Gastrocnemius medialis (tissue), 4 donors: ENCODE measurements around the gene GPRASP3. TPM values are rescaled to one million over a fixed set of nuclear protein-coding genes. Genes with fewer than 3 reads are reported as not detected.
"Not testable (repeated sequence)": the region's sequence is repeated elsewhere in the genome, so short reads cannot be mapped to it uniquely, and the experiment has no call there.

Experiments
- ATAC-seq, 2 donors: fragments of 150-250 bp; one replicate each; pipeline ENCODE4 v1.9.1; 2016
- DNase-seq, 2 donors: peaks; one replicate each; pipeline ENCODE4 v3.0.0-alpha.2; 2019
- H3K27ac ChIP-seq, 4 donors: fragments of 200-600 bp; sonication (generic); 1 replicate in 1 of 4; 2 replicates in 3 of 4; pipeline ENCODE4 v1.5.1; 2016 to 2018; ENCODE audit warnings: mild to moderate bottlenecking in 2 of 4, moderate library complexity in 1 of 4
- H3K27me3 ChIP-seq, 3 donors: fragments of 200-600 bp; sonication (generic) in 2 of 3; 1 replicate in 1 of 3; 2 replicates in 2 of 3; pipeline versions ENCODE4 v1.5.1 to v1.6.0; 2016 to 2019; ENCODE audit warnings: mild to moderate bottlenecking in 1 of 3, moderate library complexity in 1 of 3
- H3K36me3 ChIP-seq, 2 donors: fragments of 200-600 bp; sonication (generic) in 1 of 2; one replicate each; pipeline ENCODE4 v1.5.1; 2017 to 2018
- H3K4me1 ChIP-seq, 2 donors: fragments of 200-600 bp; sonication (generic) in 1 of 2; one replicate each; pipeline ENCODE4 v1.5.1; 2016 to 2017; ENCODE audit warnings: mild to moderate bottlenecking in 2 of 2
- H3K4me3 ChIP-seq, 4 donors: fragments of 200-600 bp; sonication (generic) in 3 of 4; 1 replicate in 1 of 4; 2 replicates in 3 of 4; pipeline ENCODE4 v1.5.1; 2016 to 2019; ENCODE audit warnings: mild to moderate bottlenecking in 2 of 4
- H3K9me3 ChIP-seq, 3 donors: fragments of 200-600 bp; sonication (generic) in 2 of 3; 1 replicate in 1 of 3; 2 replicates in 2 of 3; pipeline ENCODE4 v1.5.1; 2016 to 2019
- POLR2A ChIP-seq, 2 donors: fragments of 450-650 bp; IDR thresholded peaks; one replicate each; pipeline ENCODE4 v1.6.1; 2017; ENCODE audit warnings: antibody characterized with exemption in 2 of 2, mild to moderate bottlenecking in 2 of 2, moderate library complexity in 2 of 2
- in situ Hi-C, 4 donors: fragments of 200-750 bp; cut with MboI; loops; one replicate each; pipeline versions ENCODE4 v1.15.0 to v1.8.0; 2017; ENCODE audit warnings: low sequenced_read_pairs in 4 of 4
- intact Hi-C: fragments of 100-400 bp; cut with DNase I; formaldehyde crosslinking; loops from one replicate; pipeline ENCODE4 v1.15.1; 2023; ENCODE audit warnings: low total_unique reads
- total RNA-seq, 4 donors: library from RNA; depleted of rRNA; stranded (reverse); fragments of >200 nt; gene quantifications; one replicate each; pipeline versions ENCODE4 v1.1.0 to v1.2.3, GENCODE V29; 2016
- TF ChIP-seq, protein P1 (sequence below), 5 experiments: fragments of 450-650 bp in 3 of 5; fragments of 200-600 bp in 2 of 5; sonication (generic) in 2 of 5; IDR thresholded peaks in 4 of 5; conservative IDR thresholded peaks in 1 of 5; 1 replicate in 4 of 5; 2 replicates in 1 of 5; pipeline ENCODE4 v1.5.1; 2016 to 2019; ENCODE audit warnings: antibody characterized with exemption in 5 of 5, mild to moderate bottlenecking in 3 of 5, moderate library complexity in 3 of 5

GPRASP3 gene, protein sequence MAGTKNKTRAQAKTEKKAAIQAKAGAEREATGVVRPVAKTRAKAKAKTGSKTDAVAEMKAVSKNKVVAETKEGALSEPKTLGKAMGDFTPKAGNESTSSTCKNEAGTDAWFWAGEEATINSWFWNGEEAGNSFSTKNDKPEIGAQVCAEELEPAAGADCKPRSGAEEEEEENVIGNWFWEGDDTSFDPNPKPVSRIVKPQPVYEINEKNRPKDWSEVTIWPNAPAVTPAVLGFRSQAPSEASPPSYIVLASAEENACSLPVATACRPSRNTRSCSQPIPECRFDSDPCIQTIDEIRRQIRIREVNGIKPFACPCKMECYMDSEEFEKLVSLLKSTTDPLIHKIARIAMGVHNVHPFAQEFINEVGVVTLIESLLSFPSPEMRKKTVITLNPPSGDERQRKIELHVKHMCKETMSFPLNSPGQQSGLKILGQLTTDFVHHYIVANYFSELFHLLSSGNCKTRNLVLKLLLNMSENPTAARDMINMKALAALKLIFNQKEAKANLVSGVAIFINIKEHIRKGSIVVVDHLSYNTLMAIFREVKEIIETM
- total RNA-seq, result 1 to 10 TPM; 1.4 to 3.4 (median 2.7) TPM

DNA sequence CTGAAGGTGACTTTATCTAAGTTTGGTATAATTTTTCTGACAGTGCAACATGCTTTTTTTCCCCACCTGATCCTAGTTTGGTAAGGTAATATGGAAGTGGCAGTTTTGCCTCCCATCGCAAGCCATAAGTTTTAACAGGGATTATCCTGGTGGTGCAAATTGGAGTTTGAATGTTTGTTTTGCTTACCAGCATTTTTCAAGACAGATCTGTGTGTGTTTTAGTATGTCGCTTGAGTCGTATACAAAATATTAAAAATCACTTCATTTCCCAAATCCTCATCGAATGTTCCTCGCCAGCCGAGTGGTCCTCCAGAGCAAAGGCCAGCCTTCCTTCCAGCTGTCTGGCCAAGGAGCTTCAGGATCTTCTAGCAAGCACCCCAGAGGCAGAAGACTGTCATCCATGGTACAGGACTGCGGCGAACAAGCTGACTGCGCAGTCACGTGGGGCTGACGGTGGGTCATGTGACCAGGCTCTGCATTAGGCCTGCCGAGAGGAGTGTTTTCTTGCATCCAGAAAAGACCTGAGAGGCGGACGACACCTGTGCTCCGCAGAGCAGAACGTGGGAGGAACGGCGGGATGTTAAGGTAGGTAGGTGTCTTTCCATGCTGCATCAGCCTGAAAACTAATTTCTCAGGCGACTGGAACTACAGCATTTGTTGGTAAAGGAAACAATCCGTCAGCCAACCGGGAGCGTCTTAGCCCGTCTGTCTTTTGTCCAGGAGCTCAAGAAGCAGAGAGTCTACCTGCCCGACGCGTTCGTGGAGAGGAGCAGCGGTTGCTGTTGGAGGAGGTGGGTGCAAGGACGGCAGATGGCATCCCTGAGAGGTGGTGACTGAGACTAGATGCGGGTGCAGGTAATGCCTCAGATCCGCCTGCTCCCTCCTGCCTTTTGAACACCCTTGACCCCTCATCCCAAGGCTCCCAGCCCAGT, at the start of gene GPRASP3:
TSS of gene GPRASP3 (plus strand) at position 507 of the 932 bp plus-strand sequence. CDS start 28,253 bp downstream, outside the sequence.
- Histone ChIP-seq H3K27ac (peak within 1 kb of the TSS; percentile 27 to 77 (median 68)), H3K4me1 (no peaks in the 10 kb centered on the region), H3K36me3 (no peaks in the 10 kb centered on the region), H3K27me3 (no peaks in the 10 kb centered on the region), H3K4me3 (peak within 1 kb of the TSS; percentile 45 to 61 (median 57)), H3K9me3 (no peaks in the 10 kb centered on the region)
- DNase-seq (peak; percentile 55 to 75), ATAC-seq (peak; percentile 79 to 94)
- TF ChIP-seq, protein P1, sequence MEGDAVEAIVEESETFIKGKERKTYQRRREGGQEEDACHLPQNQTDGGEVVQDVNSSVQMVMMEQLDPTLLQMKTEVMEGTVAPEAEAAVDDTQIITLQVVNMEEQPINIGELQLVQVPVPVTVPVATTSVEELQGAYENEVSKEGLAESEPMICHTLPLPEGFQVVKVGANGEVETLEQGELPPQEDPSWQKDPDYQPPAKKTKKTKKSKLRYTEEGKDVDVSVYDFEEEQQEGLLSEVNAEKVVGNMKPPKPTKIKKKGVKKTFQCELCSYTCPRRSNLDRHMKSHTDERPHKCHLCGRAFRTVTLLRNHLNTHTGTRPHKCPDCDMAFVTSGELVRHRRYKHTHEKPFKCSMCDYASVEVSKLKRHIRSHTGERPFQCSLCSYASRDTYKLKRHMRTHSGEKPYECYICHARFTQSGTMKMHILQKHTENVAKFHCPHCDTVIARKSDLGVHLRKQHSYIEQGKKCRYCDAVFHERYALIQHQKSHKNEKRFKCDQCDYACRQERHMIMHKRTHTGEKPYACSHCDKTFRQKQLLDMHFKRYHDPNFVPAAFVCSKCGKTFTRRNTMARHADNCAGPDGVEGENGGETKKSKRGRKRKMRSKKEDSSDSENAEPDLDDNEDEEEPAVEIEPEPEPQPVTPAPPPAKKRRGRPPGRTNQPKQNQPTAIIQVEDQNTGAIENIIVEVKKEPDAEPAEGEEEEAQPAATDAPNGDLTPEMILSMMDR (IDR thresholded peaks at IDR 0.05 in 4 of 5, conservative IDR thresholded peaks at IDR 0.05 in 1 of 5), result no peak
- TF ChIP-seq POLR2A (IDR thresholded peaks at IDR 0.05), result peak in 1 of 2 donors; percentile 13
- in situ Hi-C loops (loop anchor here in 1 of 4 donors (25.0 kb wide), 1 partner anchor 92 kb away; no protein-coding TSS in a partner anchor), intact Hi-C loops (no loop called here)

DNA sequence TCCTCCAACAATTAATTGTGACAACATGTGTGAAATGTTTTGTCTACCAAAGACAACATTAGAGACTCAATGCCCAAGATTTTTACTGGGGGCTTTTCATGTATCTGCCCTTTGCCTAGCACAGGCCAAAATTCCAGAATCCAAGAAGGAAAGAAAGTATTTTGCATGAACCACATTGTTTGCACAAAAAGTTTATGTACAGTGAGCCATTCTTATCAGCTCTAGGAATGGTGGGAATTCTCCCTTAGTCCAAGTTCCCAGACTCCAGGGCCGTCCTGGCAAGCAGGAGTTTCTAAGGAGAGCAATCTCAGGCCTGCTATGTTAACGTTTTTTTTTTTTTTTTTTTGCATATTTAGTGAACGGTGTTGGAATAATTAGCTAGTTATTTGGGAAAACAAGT, 47.7 kb upstream of the GPRASP3 start:
- ATAC-seq, result no peak
- TF ChIP-seq, protein P1 (IDR thresholded peaks at IDR 0.05 in 4 of 5, conservative IDR thresholded peaks at IDR 0.05 in 1 of 5), result no peak
- TF ChIP-seq POLR2A (IDR thresholded peaks at IDR 0.05), result no peak
- Histone ChIP-seq H3K36me3 (no peaks in the 10 kb centered on the region), H3K4me1 (no peaks in the 10 kb centered on the region), H3K27me3 (no peaks in the 10 kb centered on the region), H3K4me3 (no peak overlapping the region), H3K9me3 (no peaks in the 10 kb centered on the region), H3K27ac (no peak overlapping the region)
- intact Hi-C loops, result no loop called here
- in situ Hi-C loops, result no loop called here
- no peak for DNase-seq

DNA sequence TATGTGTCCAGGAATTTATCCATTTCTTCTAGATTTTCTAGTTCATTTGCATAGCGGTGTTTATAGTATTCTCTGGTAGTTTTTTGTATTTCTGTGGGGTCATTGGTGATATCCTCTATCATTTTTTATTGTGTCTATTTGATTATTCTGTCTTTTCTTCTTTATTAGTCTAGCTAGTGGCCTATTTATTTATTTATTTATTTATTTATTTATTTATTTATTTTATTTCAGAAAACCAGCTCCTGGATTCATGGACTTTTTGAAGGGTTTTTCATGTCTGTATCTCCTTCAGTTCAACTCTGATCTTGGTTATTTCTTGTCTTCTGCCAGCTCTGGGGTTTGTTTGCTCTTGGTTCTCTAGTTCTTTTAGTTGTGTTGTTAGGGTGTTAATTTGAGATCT, 43.1 kb upstream of the GPRASP3 start:
- H3K4me1 ChIP-seq, DNase-seq, H3K27me3 ChIP-seq, H3K9me3 ChIP-seq, ATAC-seq, H3K27ac ChIP-seq, in situ Hi-C loops, H3K4me3 ChIP-seq, H3K36me3 ChIP-seq, intact Hi-C loops: not testable (repeated sequence)

DNA sequence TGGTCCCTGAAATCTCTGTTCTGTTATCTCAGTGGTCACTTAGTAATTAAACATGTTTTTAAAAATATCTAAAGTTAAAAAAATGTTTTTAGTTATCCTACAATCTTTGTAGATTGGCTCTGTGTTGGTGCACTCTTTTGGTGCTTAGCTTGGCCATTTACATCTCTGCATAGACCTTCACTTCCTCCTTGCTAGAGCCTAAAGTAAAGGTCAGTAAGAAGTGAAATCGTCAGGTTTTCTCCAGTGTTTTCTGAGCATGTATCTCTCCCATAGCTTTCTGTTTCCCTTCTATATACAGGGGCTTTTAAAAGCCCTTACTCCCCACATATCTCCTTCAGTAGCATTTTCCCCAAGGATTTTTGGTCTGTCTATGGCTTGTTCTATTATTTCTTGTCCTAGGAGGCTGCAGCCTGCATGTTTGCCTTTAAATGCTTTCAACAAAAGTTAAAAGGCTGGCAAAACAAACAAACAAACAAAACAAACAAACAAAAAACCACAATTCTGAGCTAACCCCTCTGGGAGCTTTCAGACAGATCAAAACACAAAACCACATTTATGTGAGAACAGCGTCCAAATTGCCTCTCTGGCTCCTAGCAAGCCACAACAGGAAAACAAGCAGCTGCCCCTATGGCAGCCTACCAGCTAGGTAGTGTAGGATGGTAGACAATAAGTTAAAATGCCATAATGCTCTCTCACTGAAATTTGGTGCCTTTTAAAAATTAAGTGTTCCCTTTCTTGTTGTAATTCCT, 35.6 kb upstream of the GPRASP3 start:
- TF ChIP-seq, protein P1 (IDR thresholded peaks at IDR 0.05 in 4 of 5, conservative IDR thresholded peaks at IDR 0.05 in 1 of 5), result no peak
- no peak for TF ChIP-seq POLR2A (IDR thresholded peaks at IDR 0.05)
- H3K9me3 ChIP-seq, result peaks cover 0 to 12% (median 0%) of the 10 kb centered on the region in 3 donors
- H3K36me3 ChIP-seq, result no peaks in the 10 kb centered on the region
- in situ Hi-C loops, result no loop called here
- no peak overlapping the region for H3K4me3 ChIP-seq
- no peak overlapping the region for H3K27ac ChIP-seq
- no peaks in the 10 kb centered on the region for H3K4me1 ChIP-seq
- ATAC-seq (no peak), DNase-seq (no peak)
- no peaks in the 10 kb centered on the region for H3K27me3 ChIP-seq
- intact Hi-C loops, result no loop called here
